Adrenal gland (tissue), 12 donors: ENCODE measurements around the gene HS3ST4. TPM values are rescaled to one million over a fixed set of nuclear protein-coding genes. Genes with fewer than 3 reads are reported as not detected.

Source experiments
- DNase-seq, 7 donors: peaks; one replicate each; pipeline ENCODE4 v3.0.0-alpha.2; 2019 to 2020
- H3K27ac ChIP-seq, 5 donors: fragments of 200-600 bp; sonication (generic) in 4 of 5; 1 replicate in 3 of 5; 2 replicates in 2 of 5; pipeline versions ENCODE4 v1.5.1 to v1.8.0; 2016 to 2020; ENCODE audit warnings: mild to moderate bottlenecking in 1 of 5
- H3K27me3 ChIP-seq: fragments of 200-600 bp; 2 replicates; pipeline ENCODE4 v1.8.0; 2021
- H3K36me3 ChIP-seq, 2 donors: fragments of 200-600 bp; replicated peaks in 1 of 2; 1 replicate in 1 of 2; 2 replicates in 1 of 2; pipeline versions ENCODE4 v1.5.1 to v1.8.0; 2018 to 2022
- H3K4me1 ChIP-seq, 2 donors: fragments of 200-600 bp; replicated peaks in 1 of 2; 1 replicate in 1 of 2; 2 replicates in 1 of 2; pipeline versions ENCODE4 v1.5.1 to v1.8.0; 2018 to 2021
- H3K4me3 ChIP-seq, 4 donors: fragments of 200-600 bp; sonication (generic) in 3 of 4; one replicate each; pipeline ENCODE4 v1.5.1; 2016 to 2018
- H3K9me3 ChIP-seq, 3 donors: fragments of 200-600 bp; sonication (generic) in 1 of 3; replicated peaks in 1 of 3; 1 replicate in 2 of 3; 2 replicates in 1 of 3; pipeline versions ENCODE4 v1.5.1 to v1.8.0; 2016 to 2021
- POLR2A ChIP-seq, 2 donors: fragments of 450-650 bp; IDR thresholded peaks; one replicate each; pipeline ENCODE4 v1.6.1; 2017; ENCODE audit warnings: antibody characterized with exemption in 2 of 2, mild to moderate bottlenecking in 2 of 2, moderate library complexity in 1 of 2
- WGBS, 4 donors: extraction: QIAGEN DNeasy Blood & Tissue Kit in 2 of 4; methylation state at CpG; one replicate each; pipeline versions ENCODE4 v1.1.5 to v1.1.7; 2013 to 2017; 5-methylcytosine and 5-hydroxymethylcytosine counted together
- intact Hi-C, 2 donors: fragments of 100-400 bp; cut with DNase I; formaldehyde crosslinking; loops; one replicate each; pipeline versions ENCODE4 v1.14.1 to v1.15.0; 2022 to 2023
- polyA plus RNA-seq, 3 donors: library from polyadenylated mRNA; stranded (reverse); fragments of 200-250 nt in 2 of 3; fragments of 350-450 nt in 1 of 3; fragmentation: Illumina TruSeq in 1 of 3; extraction: RNeasy Lipid Tissue Mini Kit (QIAGEN cat#74804) in 1 of 3; gene quantifications; one replicate each; pipeline ENCODE4 v1.2.3, GENCODE V29; 2013 to 2014
- total RNA-seq, 9 donors: library from RNA; depleted of rRNA in 4 of 9; stranded (reverse); fragments of >200 nt in 4 of 9; fragments of 120-200 nt in 1 of 9; fragmentation: NEBNext Ultra II Directional in 1 of 9; extraction: Animal tissue kit (Norgen Biotek cat#: 25700) in 1 of 9; gene quantifications; one replicate each; pipeline versions ENCODE4 v1.1.0 to v1.2.4, GENCODE V29; 2013 to 2023
- TF ChIP-seq, protein P1 (sequence below), 6 experiments: fragments of 450-650 bp in 4 of 6; fragments of 200-600 bp in 2 of 6; sonication (generic) in 1 of 6; IDR thresholded peaks; 1 replicate in 5 of 6; 2 replicates in 1 of 6; pipeline versions ENCODE4 v1.5.1 to v1.8.0; 2016 to 2021; ENCODE audit warnings: antibody characterized with exemption in 6 of 6, mild to moderate bottlenecking in 2 of 6, moderate library complexity in 1 of 6
- donor health status: healthy with polysubstance abuse.
- donor health status: Bipolar disorder and iron deficiency.
- donor health status: DM: yes; HTN: yes; CAD: no.
- donor health status: DM: no; HTN: no; CAD: no.
- donor health status: DM: no; HTN: no; CAD: no.
- donor health status: DM: yes; HTN: yes; CAD: no.

Gene HS3ST4
- total and polyA plus RNA-seq, 12 donors, result 0.06 to 0.18 (median 0.08) TPM; not detected in 9

DNA sequence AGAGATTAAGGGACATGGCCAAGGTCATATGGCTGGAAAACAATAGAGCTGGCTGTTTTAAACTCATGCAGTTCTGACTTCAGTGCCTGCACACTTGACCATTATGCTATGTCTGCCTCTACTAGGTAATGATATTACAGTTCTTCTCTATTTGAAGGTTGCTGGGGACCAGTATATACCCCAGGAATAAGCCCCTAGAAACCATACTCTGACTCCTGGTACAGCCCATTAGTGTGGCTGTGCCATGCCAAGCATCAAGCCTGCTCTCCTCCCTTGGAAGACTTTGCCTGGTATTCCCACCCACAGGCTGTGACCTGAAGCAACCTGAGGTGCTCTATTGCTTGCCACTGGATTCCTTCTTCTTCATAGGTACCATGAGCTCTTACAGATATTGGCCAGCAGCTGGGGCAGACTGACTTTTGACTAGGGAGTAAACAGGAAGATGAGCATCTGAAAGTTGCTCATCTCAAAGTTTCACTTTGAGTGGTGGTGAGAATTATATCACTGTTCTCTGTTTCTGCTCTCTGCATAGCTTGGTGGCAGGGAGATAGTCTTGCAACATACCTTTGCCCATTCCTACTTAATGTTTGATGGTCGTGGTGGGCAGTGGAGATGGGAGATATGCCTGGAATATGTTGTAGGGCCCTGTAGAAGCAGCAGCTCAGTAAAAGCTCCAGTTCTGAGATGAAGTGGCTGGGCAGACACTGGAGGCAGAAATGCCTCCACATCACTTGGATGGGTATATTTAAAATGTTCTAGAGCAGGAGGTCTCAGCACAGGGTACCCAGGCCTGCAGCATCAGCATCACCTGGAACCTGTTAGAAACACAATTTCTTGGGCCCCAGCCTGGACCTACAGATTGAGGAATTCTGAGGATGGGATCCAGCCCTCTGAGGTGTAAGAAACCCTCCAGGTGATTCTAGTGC, 274.7 kb downstream of the HS3ST4 start:
- DNase-seq, result no peak
- H3K36me3 ChIP-seq, result no peaks in the 10 kb centered on the region
- TF ChIP-seq, protein P1, sequence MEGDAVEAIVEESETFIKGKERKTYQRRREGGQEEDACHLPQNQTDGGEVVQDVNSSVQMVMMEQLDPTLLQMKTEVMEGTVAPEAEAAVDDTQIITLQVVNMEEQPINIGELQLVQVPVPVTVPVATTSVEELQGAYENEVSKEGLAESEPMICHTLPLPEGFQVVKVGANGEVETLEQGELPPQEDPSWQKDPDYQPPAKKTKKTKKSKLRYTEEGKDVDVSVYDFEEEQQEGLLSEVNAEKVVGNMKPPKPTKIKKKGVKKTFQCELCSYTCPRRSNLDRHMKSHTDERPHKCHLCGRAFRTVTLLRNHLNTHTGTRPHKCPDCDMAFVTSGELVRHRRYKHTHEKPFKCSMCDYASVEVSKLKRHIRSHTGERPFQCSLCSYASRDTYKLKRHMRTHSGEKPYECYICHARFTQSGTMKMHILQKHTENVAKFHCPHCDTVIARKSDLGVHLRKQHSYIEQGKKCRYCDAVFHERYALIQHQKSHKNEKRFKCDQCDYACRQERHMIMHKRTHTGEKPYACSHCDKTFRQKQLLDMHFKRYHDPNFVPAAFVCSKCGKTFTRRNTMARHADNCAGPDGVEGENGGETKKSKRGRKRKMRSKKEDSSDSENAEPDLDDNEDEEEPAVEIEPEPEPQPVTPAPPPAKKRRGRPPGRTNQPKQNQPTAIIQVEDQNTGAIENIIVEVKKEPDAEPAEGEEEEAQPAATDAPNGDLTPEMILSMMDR (IDR thresholded peaks at IDR 0.05), result no peak
- no peak for TF ChIP-seq POLR2A (IDR thresholded peaks at IDR 0.05)
- H3K4me1 ChIP-seq, result no peaks in the 10 kb centered on the region
- intact Hi-C loops, result no loop called here
- no peaks in the 10 kb centered on the region for H3K9me3 ChIP-seq
- no peak overlapping the region for H3K27ac ChIP-seq
- WGBS, 4 donors, result 44 to 62% (median 53%) methylated on average over 1 of the region's 1 CpG
- H3K4me3 ChIP-seq, result no peak overlapping the region
- no peaks in the 10 kb centered on the region for H3K27me3 ChIP-seq

DNA sequence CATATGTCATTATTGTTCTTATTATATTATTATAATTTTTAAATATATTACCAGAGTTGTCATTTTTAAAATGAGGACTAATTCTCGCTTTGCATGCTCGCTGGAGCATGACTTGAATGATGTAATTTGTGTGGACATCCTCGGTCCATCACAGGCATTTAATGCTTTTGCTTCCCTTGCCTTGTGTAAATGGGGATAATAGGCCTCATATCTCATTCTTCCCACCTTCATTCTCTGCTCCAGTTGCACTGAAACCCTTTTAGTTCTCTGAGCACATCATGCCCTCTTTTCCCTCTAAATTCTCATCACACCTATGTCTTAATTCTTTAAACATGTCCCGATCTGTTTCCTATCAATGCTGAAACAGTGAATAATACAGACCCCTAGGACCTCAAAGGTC, 285.4 kb downstream of the HS3ST4 start:
- peaks cover 4% of the 10 kb centered on the region for H3K27me3 ChIP-seq
- no peak overlapping the region for H3K4me3 ChIP-seq
- 71 to 80% (median 78%) methylated on average over 4 of the region's 4 CpGs for WGBS, 4 donors
- no peak overlapping the region for H3K27ac ChIP-seq
- no peaks in the 10 kb centered on the region for H3K4me1 ChIP-seq
- TF ChIP-seq, protein P1 (IDR thresholded peaks at IDR 0.05), result no peak
- H3K36me3 ChIP-seq, result no peaks in the 10 kb centered on the region
- H3K9me3 ChIP-seq, result no peaks in the 10 kb centered on the region
- intact Hi-C loops, result no loop called here
- DNase-seq, result no peak

DNA sequence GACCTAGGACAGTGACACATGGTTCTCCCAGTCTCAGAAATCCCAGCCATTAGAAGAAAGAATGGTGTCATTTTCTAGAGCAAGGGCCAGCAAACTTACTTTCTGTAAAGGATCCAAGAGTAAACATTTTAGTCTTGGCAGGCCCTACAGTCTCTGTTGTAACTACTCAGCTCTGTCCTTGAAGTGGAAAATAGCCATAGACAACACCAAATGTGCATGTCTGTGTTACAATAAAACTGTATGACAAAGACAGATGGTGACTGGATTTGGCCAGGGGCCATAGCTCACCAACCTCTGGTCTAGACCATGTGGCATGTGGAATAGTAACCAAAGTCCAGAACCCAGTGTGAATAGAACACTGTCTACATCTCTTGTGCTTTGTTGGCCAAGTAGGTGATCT, 286.5 kb downstream of the HS3ST4 start:
- TF ChIP-seq, protein P1 (IDR thresholded peaks at IDR 0.05), result no peak
- no peak for TF ChIP-seq POLR2A (IDR thresholded peaks at IDR 0.05)
- Histone ChIP-seq H3K4me3 (no peak overlapping the region), H3K36me3 (no peaks in the 10 kb centered on the region), H3K27ac (no peak overlapping the region), H3K4me1 (no peaks in the 10 kb centered on the region), H3K9me3 (no peaks in the 10 kb centered on the region), H3K27me3 (peaks cover 4% of the 10 kb centered on the region)
- intact Hi-C loops, result no loop called here
- peak in 6 of 7 donors; percentile 10 to 59 (median 22) for DNase-seq

DNA sequence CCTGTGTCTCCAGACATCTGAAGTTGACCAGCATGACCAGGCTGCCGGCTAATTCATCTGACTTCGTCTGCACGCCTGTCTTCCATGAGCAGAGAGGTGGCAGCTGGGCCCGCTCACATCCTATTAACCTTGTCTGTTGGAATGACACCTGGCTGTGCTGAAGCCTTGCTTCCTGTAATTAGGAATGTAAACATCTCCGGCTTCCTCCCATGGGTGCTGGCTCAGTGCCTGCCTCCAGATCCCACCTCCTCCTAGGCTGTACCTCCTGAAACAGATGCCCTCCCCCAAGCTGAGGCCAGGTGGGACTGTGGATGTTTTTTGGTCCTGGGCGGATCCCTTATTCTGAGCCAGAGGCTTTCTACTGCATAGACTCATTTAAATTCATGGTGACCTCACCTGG, 296.3 kb downstream of the HS3ST4 start:
- Histone ChIP-seq H3K4me3 (no peak overlapping the region), H3K27ac (no peak overlapping the region), H3K27me3 (no peaks in the 10 kb centered on the region), H3K36me3 (no peaks in the 10 kb centered on the region), H3K9me3 (no peaks in the 10 kb centered on the region), H3K4me1 (no peaks in the 10 kb centered on the region)
- TF ChIP-seq POLR2A (IDR thresholded peaks at IDR 0.05), result no peak
- TF ChIP-seq, protein P1 (IDR thresholded peaks at IDR 0.05), result no peak
- 56 to 68% (median 63%) methylated on average over 2 to 6 of the region's 6 CpGs for WGBS, 4 donors
- intact Hi-C loops, result no loop called here
- no peak for DNase-seq
